ENCODE measurements around the gene CHAD. TPM values are rescaled to one million over a fixed set of nuclear protein-coding genes. Genes with fewer than 3 reads are reported as not detected.

Gene CHAD
- total and polyA plus RNA-seq, 2 of the 13 experiments (the other 11 are each of a cell fraction or from before 2014, with no cell fraction given), result 1.4 TPM; not detected in 1

GRCh38 chr17:50423553-50424159 lies 45.0 kb downstream of the CHAD start (continued):
- TF ChIP-seq, protein P1, sequence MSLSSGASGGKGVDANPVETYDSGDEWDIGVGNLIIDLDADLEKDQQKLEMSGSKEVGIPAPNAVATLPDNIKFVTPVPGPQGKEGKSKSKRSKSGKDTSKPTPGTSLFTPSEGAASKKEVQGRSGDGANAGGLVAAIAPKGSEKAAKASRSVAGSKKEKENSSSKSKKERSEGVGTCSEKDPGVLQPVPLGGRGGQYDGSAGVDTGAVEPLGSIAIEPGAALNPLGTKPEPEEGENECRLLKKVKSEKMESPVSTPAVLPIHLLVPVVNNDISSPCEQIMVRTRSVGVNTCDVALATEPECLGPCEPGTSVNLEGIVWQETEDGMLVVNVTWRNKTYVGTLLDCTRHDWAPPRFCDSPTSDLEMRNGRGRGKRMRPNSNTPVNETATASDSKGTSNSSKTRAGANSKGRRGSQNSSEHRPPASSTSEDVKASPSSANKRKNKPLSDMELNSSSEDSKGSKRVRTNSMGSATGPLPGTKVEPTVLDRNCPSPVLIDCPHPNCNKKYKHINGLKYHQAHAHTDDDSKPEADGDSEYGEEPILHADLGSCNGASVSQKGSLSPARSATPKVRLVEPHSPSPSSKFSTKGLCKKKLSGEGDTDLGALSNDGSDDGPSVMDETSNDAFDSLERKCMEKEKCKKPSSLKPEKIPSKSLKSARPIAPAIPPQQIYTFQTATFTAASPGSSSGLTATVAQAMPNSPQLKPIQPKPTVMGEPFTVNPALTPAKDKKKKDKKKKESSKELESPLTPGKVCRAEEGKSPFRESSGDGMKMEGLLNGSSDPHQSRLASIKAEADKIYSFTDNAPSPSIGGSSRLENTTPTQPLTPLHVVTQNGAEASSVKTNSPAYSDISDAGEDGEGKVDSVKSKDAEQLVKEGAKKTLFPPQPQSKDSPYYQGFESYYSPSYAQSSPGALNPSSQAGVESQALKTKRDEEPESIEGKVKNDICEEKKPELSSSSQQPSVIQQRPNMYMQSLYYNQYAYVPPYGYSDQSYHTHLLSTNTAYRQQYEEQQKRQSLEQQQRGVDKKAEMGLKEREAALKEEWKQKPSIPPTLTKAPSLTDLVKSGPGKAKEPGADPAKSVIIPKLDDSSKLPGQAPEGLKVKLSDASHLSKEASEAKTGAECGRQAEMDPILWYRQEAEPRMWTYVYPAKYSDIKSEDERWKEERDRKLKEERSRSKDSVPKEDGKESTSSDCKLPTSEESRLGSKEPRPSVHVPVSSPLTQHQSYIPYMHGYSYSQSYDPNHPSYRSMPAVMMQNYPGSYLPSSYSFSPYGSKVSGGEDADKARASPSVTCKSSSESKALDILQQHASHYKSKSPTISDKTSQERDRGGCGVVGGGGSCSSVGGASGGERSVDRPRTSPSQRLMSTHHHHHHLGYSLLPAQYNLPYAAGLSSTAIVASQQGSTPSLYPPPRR (CRISPR knock-in tag; IDR thresholded peaks at IDR 0.05; ENCODE audit: borderline replicate concordance), result peak; percentile 79; the same call in 1 of the 2 replicates
- TF ChIP-seq PRMT3 (CRISPR knock-in tag; IDR thresholded peaks at IDR 0.05; ENCODE audit: borderline replicate concordance, low read depth) (no peak), MTA1 (CRISPR knock-in tag; IDR thresholded peaks at IDR 0.05; ENCODE audit: borderline replicate concordance) (no peak), GPBP1L1 (CRISPR knock-in tag; IDR thresholded peaks at IDR 0.05) (no peak), ZNF503 (CRISPR knock-in tag; IDR thresholded peaks at IDR 0.05) (0 out of 2 replicates have a peak, but pooled peaks have one; percentile 27), MAFG (CRISPR knock-in tag; IDR thresholded peaks at IDR 0.05) (no peak), YY1 (IDR thresholded peaks at IDR 0.05; ENCODE audit: insufficient read depth, insufficient replicate concordance, low read depth, low read length) (no peak), EED (CRISPR knock-in tag; IDR thresholded peaks at IDR 0.05) (no peak), IKZF1 (IDR thresholded peaks at IDR 0.05) (no peak), MXD3 (CRISPR knock-in tag; IDR thresholded peaks at IDR 0.05) (peak; percentile 42; the same call in 1 of the 2 replicates), ELF4 (CRISPR knock-in tag; IDR thresholded peaks at IDR 0.05; ENCODE audit: borderline replicate concordance) (no peak), ZSCAN20 (CRISPR knock-in tag; IDR thresholded peaks at IDR 0.05; ENCODE audit: borderline replicate concordance) (no peak), HNRNPH1 (optimal IDR thresholded peaks at IDR 0.05; ENCODE audit: low read depth, low read length) (no peak), SALL2 (CRISPR knock-in tag; IDR thresholded peaks at IDR 0.05) (no peak)
- TF ChIP-seq, protein P2, sequence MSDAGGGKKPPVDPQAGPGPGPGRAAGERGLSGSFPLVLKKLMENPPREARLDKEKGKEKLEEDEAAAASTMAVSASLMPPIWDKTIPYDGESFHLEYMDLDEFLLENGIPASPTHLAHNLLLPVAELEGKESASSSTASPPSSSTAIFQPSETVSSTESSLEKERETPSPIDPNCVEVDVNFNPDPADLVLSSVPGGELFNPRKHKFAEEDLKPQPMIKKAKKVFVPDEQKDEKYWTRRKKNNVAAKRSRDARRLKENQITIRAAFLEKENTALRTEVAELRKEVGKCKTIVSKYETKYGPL (CRISPR knock-in tag; IDR thresholded peaks at IDR 0.05), result no peak
- TF ChIP-seq, protein P3, sequence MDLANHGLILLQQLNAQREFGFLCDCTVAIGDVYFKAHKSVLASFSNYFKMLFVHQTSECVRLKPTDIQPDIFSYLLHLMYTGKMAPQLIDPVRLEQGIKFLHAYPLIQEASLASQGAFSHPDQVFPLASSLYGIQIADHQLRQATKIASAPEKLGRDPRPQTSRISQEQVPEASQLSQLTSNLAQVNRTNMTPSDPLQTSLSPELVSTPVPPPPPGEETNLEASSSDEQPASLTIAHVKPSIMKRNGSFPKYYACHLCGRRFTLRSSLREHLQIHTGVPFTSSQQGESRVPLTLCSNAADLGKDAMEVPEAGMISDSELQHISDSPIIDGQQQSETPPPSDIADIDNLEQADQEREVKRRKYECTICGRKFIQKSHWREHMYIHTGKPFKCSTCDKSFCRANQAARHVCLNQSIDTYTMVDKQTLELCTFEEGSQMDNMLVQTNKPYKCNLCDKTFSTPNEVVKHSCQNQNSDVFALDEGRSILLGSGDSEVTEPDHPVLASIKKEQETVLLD (CRISPR knock-in tag; IDR thresholded peaks at IDR 0.05; ENCODE audit: low read depth), result no peak
